GM12878 (cell line): Measurements from ENCODE around the gene GPBP1L1. TPM values are rescaled to one million over a fixed set of nuclear protein-coding genes. Genes with fewer than 3 reads are reported as not detected.

ENCODE experiments used
- BMI1 ChIP-seq: fragments of 450-650 bp; IDR thresholded peaks from 2 replicates; pipeline ENCODE4 v1.6.1; 2016; ENCODE audit warnings: mild to moderate bottlenecking, moderate library complexity, borderline replicate concordance
- CBX3 ChIP-seq: fragments of 200-600 bp; sonication (generic); IDR thresholded peaks from 2 replicates; pipeline ENCODE4 v1.6.1; 2016; ENCODE audit warnings: low read depth, borderline replicate concordance
- CREM ChIP-seq: IDR thresholded peaks from 2 replicates; pipeline ENCODE4 v1.6.1; 2014; ENCODE audit warnings: antibody characterized with exemption, low read depth
- DPF2 ChIP-seq: fragments of 450-650 bp; IDR thresholded peaks from 2 replicates; pipeline ENCODE4 v1.6.1; 2017; ENCODE audit warnings: mild to moderate bottlenecking
- ESRRA ChIP-seq: IDR thresholded peaks from 2 replicates; pipeline ENCODE4 v1.6.1; 2012; ENCODE audit warnings: mild to moderate bottlenecking, low read length, improper control_type of control experiment
- JUNB ChIP-seq: IDR thresholded peaks from 2 replicates; pipeline ENCODE4 v1.6.1; 2016; ENCODE audit warnings: antibody characterized with exemption, mild to moderate bottlenecking
- MTA2 ChIP-seq: fragments of 450-650 bp; IDR thresholded peaks from 2 replicates; pipeline ENCODE4 v1.6.1; 2016; ENCODE audit warnings: low read depth, mild to moderate bottlenecking, moderate library complexity
- NR2F1 ChIP-seq: fragments of 450-650 bp; conservative IDR thresholded peaks from 2 replicates; pipeline ENCODE4 v1.6.1; 2017; ENCODE audit warnings: mild to moderate bottlenecking
- RELA ChIP-seq: fragments of 450-650 bp; IDR thresholded peaks from 2 replicates; pipeline ENCODE4 v1.8.0; 2014; ENCODE audit warnings: borderline replicate concordance; ENCODE audit not compliant: partially characterized antibody
- STAT1 ChIP-seq: fragments of 450-650 bp; conservative IDR thresholded peaks from 2 replicates; pipeline ENCODE4 v1.6.1; 2014; ENCODE audit warnings: antibody characterized with exemption, mild to moderate bottlenecking
- SUZ12 ChIP-seq: fragments of 200-600 bp; sonication (generic); IDR thresholded peaks from one replicate; pipeline ENCODE4 v1.6.1; 2018; ENCODE audit warnings: antibody characterized with exemption, mild to moderate bottlenecking; ENCODE audit not compliant: unreplicated experiment
- TAF1 ChIP-seq: IDR thresholded peaks from 2 replicates; pipeline ENCODE4 v1.6.1; 2011; ENCODE audit warnings: mild to moderate bottlenecking, low read depth, low read length, borderline replicate concordance
- WRNIP1 ChIP-seq: IDR thresholded peaks from 2 replicates; pipeline ENCODE4 v1.6.1; 2011; ENCODE audit warnings: low read depth, low read length, improper control_type of control experiment, borderline replicate concordance
- polyA plus RNA-seq, 11 experiments: library from polyadenylated mRNA; depleted of rRNA in 4 of 11; unstranded in 6 of 11; stranded (reverse) in 5 of 11; fragments of >200 nt; fragmentation: Nextera tagmentation in 4 of 11; fragmentation: Illumina TruSeq in 1 of 11; extraction: Ambion mirVana in 4 of 11; extraction: Trizol in 1 of 11; gene quantifications; 1 replicate in 1 of 11; 2 replicates in 10 of 11; pipeline versions ENCODE4 v1.2.1 to v1.2.3, GENCODE V29; 2011 to 2016; ENCODE audit warnings: inconsistent platforms in 2 of 11, missing spikeins in 2 of 11, low read depth in 1 of 11
- total RNA-seq, 4 experiments: library from RNA; depleted of rRNA in 3 of 4; stranded (reverse); fragments of >200 nt in 3 of 4; fragmentation: Illumina TruSeq in 1 of 4; extraction: Trizol in 1 of 4; gene quantifications; 2 replicates each; pipeline versions ENCODE4 v1.2.1 to v1.2.3, GENCODE V29; 2013 to 2021
- TF ChIP-seq, protein P1 (sequence below): fragments of 150-350 bp; IDR thresholded peaks from 2 replicates; pipeline ENCODE4 v1.6.1; 2014; ENCODE audit warnings: mild to moderate bottlenecking, low read depth, low read length
- TF ChIP-seq, protein P2 (sequence below): fragments of 450-650 bp; IDR thresholded peaks from 2 replicates; pipeline ENCODE4 v1.6.1; 2016; ENCODE audit warnings: mild to moderate bottlenecking
- TF ChIP-seq, protein P3 (sequence below): IDR thresholded peaks from 2 replicates; pipeline ENCODE4 v1.6.1; 2011; ENCODE audit warnings: borderline replicate concordance, low read depth, mild to moderate bottlenecking, moderate library complexity, low read length; ENCODE audit not compliant: insufficient read depth, poor library complexity, severe bottlenecking
- TF ChIP-seq, protein P4 (sequence below): IDR thresholded peaks from 2 replicates; pipeline ENCODE4 v1.6.1; 2012; ENCODE audit warnings: improper control_type of control experiment, low read depth, low read length; ENCODE audit not compliant: insufficient replicate concordance
- TF ChIP-seq, protein P5 (sequence below): IDR thresholded peaks from 2 replicates; pipeline ENCODE4 v1.6.1; 2012; ENCODE audit warnings: low read depth, low read length, improper control_type of control experiment
- TF ChIP-seq, protein P6 (sequence below): fragments of 450-650 bp; IDR thresholded peaks from 2 replicates; pipeline ENCODE4 v1.6.1; 2018; ENCODE audit warnings: borderline replicate concordance, mild to moderate bottlenecking; ENCODE audit not compliant: partially characterized antibody

GPBP1L1 gene
- total and polyA plus RNA-seq, 10 of the 15 experiments (the other 5 are each of a cell fraction or from before 2014, with no cell fraction given), result 37.3 to 91.6 (median 81.2) TPM

DNA sequence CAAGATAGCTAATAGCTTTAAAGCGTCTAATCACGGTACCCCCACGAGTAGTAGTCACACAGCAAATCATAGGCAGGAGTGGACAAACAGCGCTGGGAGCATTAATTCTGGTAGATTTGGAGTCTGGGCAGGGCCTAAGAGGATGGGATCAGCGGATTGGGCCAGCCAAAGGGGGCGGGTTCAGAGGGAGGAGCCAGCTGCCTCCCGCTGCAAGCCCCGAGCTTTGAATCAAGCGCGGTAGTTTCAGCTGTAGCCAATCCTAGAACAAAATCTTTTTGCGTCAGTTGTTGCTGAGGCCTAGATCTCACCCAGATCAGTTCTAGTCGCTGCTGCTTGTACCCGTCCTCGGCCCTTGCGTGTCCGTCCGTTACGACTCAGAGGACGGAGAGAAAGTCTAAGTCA, 103.1 kb downstream of the GPBP1L1 start (continued):
- TF ChIP-seq SUZ12, result no peak
- TF ChIP-seq, protein P1, sequence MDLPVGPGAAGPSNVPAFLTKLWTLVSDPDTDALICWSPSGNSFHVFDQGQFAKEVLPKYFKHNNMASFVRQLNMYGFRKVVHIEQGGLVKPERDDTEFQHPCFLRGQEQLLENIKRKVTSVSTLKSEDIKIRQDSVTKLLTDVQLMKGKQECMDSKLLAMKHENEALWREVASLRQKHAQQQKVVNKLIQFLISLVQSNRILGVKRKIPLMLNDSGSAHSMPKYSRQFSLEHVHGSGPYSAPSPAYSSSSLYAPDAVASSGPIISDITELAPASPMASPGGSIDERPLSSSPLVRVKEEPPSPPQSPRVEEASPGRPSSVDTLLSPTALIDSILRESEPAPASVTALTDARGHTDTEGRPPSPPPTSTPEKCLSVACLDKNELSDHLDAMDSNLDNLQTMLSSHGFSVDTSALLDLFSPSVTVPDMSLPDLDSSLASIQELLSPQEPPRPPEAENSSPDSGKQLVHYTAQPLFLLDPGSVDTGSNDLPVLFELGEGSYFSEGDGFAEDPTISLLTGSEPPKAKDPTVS, result no peak
- TF ChIP-seq CBX3, result no peak
- no peak for TF ChIP-seq BMI1
- TF ChIP-seq DPF2, result no peak
- TF ChIP-seq, protein P2, sequence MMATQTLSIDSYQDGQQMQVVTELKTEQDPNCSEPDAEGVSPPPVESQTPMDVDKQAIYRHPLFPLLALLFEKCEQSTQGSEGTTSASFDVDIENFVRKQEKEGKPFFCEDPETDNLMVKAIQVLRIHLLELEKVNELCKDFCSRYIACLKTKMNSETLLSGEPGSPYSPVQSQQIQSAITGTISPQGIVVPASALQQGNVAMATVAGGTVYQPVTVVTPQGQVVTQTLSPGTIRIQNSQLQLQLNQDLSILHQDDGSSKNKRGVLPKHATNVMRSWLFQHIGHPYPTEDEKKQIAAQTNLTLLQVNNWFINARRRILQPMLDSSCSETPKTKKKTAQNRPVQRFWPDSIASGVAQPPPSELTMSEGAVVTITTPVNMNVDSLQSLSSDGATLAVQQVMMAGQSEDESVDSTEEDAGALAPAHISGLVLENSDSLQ, result no peak
- TF ChIP-seq NR2F1, result no peak
- no peak for TF ChIP-seq ESRRA
- TF ChIP-seq, protein P3, sequence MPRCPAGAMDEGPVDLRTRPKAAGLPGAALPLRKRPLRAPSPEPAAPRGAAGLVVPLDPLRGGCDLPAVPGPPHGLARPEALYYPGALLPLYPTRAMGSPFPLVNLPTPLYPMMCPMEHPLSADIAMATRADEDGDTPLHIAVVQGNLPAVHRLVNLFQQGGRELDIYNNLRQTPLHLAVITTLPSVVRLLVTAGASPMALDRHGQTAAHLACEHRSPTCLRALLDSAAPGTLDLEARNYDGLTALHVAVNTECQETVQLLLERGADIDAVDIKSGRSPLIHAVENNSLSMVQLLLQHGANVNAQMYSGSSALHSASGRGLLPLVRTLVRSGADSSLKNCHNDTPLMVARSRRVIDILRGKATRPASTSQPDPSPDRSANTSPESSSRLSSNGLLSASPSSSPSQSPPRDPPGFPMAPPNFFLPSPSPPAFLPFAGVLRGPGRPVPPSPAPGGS, result no peak
- no peak for TF ChIP-seq RELA
- TF ChIP-seq, protein P4, sequence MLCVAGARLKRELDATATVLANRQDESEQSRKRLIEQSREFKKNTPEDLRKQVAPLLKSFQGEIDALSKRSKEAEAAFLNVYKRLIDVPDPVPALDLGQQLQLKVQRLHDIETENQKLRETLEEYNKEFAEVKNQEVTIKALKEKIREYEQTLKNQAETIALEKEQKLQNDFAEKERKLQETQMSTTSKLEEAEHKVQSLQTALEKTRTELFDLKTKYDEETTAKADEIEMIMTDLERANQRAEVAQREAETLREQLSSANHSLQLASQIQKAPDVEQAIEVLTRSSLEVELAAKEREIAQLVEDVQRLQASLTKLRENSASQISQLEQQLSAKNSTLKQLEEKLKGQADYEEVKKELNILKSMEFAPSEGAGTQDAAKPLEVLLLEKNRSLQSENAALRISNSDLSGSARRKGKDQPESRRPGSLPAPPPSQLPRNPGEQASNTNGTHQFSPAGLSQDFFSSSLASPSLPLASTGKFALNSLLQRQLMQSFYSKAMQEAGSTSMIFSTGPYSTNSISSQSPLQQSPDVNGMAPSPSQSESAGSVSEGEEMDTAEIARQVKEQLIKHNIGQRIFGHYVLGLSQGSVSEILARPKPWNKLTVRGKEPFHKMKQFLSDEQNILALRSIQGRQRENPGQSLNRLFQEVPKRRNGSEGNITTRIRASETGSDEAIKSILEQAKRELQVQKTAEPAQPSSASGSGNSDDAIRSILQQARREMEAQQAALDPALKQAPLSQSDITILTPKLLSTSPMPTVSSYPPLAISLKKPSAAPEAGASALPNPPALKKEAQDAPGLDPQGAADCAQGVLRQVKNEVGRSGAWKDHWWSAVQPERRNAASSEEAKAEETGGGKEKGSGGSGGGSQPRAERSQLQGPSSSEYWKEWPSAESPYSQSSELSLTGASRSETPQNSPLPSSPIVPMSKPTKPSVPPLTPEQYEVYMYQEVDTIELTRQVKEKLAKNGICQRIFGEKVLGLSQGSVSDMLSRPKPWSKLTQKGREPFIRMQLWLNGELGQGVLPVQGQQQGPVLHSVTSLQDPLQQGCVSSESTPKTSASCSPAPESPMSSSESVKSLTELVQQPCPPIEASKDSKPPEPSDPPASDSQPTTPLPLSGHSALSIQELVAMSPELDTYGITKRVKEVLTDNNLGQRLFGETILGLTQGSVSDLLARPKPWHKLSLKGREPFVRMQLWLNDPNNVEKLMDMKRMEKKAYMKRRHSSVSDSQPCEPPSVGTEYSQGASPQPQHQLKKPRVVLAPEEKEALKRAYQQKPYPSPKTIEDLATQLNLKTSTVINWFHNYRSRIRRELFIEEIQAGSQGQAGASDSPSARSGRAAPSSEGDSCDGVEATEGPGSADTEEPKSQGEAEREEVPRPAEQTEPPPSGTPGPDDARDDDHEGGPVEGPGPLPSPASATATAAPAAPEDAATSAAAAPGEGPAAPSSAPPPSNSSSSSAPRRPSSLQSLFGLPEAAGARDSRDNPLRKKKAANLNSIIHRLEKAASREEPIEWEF, result no peak
- TF ChIP-seq STAT1, result no peak
- TF ChIP-seq, protein P5, sequence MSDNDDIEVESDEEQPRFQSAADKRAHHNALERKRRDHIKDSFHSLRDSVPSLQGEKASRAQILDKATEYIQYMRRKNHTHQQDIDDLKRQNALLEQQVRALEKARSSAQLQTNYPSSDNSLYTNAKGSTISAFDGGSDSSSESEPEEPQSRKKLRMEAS, result peak; percentile 10; the same call in 1 of the 2 replicates
- no peak for TF ChIP-seq WRNIP1
- TF ChIP-seq, protein P6, sequence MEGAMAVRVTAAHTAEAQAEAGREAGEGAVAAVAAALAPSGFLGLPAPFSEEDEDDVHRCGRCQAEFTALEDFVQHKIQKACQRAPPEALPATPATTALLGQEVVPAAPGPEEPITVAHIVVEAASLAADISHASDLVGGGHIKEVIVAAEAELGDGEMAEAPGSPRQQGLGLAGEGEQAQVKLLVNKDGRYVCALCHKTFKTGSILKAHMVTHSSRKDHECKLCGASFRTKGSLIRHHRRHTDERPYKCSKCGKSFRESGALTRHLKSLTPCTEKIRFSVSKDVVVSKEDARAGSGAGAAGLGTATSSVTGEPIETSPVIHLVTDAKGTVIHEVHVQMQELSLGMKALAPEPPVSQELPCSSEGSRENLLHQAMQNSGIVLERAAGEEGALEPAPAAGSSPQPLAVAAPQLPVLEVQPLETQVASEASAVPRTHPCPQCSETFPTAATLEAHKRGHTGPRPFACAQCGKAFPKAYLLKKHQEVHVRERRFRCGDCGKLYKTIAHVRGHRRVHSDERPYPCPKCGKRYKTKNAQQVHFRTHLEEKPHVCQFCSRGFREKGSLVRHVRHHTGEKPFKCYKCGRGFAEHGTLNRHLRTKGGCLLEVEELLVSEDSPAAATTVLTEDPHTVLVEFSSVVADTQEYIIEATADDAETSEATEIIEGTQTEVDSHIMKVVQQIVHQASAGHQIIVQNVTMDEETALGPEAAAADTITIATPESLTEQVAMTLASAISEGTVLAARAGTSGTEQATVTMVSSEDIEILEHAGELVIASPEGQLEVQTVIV, result no peak
- TF ChIP-seq JUNB, result no peak
- no peak for TF ChIP-seq TAF1
- no peak for TF ChIP-seq MTA2
- peak; percentile 93 for TF ChIP-seq CREM
